GM12865 (cell line): ENCODE data around the gene EDAR.

Source experiments
- DNase-seq: peaks from one replicate; pipeline ENCODE4 v3.0.0; 2010; ENCODE audit warnings: low read depth
- H3K4me3 ChIP-seq: 2 replicates; pipeline ENCODE4 v1.5.1; 2011; ENCODE audit warnings: mild to moderate bottlenecking, low read depth, low read length, control low read depth
- CTCF ChIP-seq: IDR thresholded peaks from 2 replicates; pipeline ENCODE4 v1.5.1; 2011; ENCODE audit warnings: low read length, control low read depth, low read depth, inconsistent platforms; ENCODE audit not compliant: insufficient read depth; ENCODE audit errors: missing control alignments

EDAR gene

GRCh38 chr2:108986916-108987510 is 2.0 kb downstream of the EDAR start:
- no peak for DNase-seq
- no peak for TF ChIP-seq CTCF
- no peak overlapping the region for H3K4me3 ChIP-seq

- DNase-seq: no peak
- no peak overlapping the region for H3K4me3 ChIP-seq
- TF ChIP-seq CTCF: no peak
Observed at GRCh38 chr2:108983610-108984009, 5.4 kb downstream of the EDAR start.

- H3K4me3 ChIP-seq: no peak overlapping the region
- TF ChIP-seq CTCF: no peak
- no peak for DNase-seq
Observed at GRCh38 chr2:108983061-108983460, 6.0 kb downstream of the EDAR start.

GRCh38 chr2:108982259-108982679 is 6.8 kb downstream of the EDAR start:
- TF ChIP-seq CTCF: no peak
- H3K4me3 ChIP-seq: no peak overlapping the region
- no peak for DNase-seq

GRCh38 chr2:108981846-108982245 is 7.2 kb downstream of the EDAR start:
- DNase-seq: no peak
- H3K4me3 ChIP-seq: no peak overlapping the region
- no peak for TF ChIP-seq CTCF

- TF ChIP-seq CTCF: no peak
- DNase-seq: no peak
- H3K4me3 ChIP-seq: no peak overlapping the region
Observed at GRCh38 chr2:108980076-108980475, 8.9 kb downstream of the EDAR start.

- no peak overlapping the region for H3K4me3 ChIP-seq
- DNase-seq: no peak
- TF ChIP-seq CTCF: no peak
Observed at GRCh38 chr2:108979461-108979860, 9.6 kb downstream of the EDAR start.
